GM12891 (cell line): Measurements from ENCODE around the gene SMAD3.

ENCODE experiments used
- POLR2A ChIP-seq: IDR thresholded peaks from 2 replicates; pipeline ENCODE4 v1.6.1; 2011; ENCODE audit warnings: low read depth, low read length, control low read depth
- POLR2AphosphoS5 ChIP-seq: IDR thresholded peaks from 2 replicates; pipeline ENCODE4 v1.6.1; 2011; ENCODE audit warnings: low read depth, low read length, control low read depth
- POU2F2 ChIP-seq: IDR thresholded peaks from 2 replicates; pipeline ENCODE4 v1.6.1; 2011; ENCODE audit warnings: low read depth, mild to moderate bottlenecking, control low read depth, low read length, moderate library complexity
- TAF1 ChIP-seq: IDR thresholded peaks from 2 replicates; pipeline ENCODE4 v1.6.1; 2011; ENCODE audit warnings: low read depth, low read length, control low read depth

- TF ChIP-seq POLR2A (no peak), TAF1 (no peak), POLR2AphosphoS5 (no peak), POU2F2 (no peak)
Measured at GRCh38 chr15:67176195-67176971, 111.0 kb downstream of the SMAD3 start.
